Measurements from ENCODE around the gene ZNF862. TPM values are rescaled to one million over a fixed set of nuclear protein-coding genes. Genes with fewer than 3 reads are reported as not detected.

ZNF862 gene
- polyA plus RNA-seq, 1 experiment, result 11.5 TPM

DNA sequence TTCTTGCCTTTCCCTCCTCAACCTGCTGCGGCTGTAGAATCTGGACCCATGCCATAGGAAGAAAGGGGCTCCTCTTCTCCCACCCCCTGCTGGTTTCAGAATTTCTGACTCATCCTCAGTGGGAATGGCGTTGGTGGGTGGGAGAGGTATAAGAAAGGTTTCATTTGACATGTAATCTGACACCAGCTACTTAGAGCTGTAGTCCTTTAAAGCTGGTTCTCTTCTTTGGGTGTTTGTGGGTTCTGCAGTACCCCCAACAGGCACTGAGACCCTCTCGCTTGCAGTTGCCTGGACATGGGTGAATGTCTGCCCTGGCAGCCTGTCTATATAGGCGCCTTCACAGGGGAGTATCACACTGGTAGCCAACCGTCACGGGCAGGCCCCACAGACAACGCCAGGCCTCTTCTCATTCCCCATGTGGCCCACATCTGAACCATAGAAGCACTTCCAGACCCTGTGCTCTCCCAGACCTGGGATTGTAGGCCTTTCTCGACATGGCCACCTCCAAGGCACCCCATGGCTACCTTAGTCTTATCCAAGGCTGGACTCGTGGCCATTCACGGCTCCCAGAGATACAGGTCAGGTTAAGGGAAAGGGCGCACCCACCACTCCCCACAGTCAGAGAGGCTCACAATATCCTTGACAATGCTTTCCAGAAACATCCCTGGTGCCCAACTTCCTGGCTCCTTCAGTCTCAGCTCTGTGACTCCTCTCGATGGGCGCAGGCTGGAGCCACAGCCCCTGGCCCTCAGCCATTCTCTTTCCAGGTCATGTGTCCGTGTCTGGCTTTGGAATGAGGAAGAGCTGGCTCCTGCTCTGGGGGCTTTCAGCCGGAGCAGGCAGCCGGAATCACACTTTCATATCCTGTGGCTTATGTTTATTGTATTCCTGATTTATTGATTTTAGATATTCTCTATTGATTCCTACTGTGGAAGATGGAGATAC, 17.5 kb downstream of the ZNF862 start:
- ChIA-PET POLR2A (interaction anchor here (1.9 kb wide), 1 partner anchor 17 kb away, joined by 8 read pairs; the partner anchor contains the start of gene ZNF862), CTCF (no interaction called here)
- peak; percentile 3; the same call in 1 of the 2 replicates for TF ChIP-seq CTCF (IDR thresholded peaks at IDR 0.05; ENCODE audit: low read depth, low read length)
- Histone ChIP-seq H3K27me3 (ENCODE audit: control insufficient read depth, insufficient read depth, low read length) (no peaks in the 10 kb centered on the region), H3K27ac (ENCODE audit: low read depth, low read length) (peak overlapping the region; percentile 57), H3K9me3 (ENCODE audit: control insufficient read depth, insufficient read depth, low read length) (no peaks in the 10 kb centered on the region; the same call in 1 of the 2 replicates), H3K4me3 (ENCODE audit: low read depth, low read length) (no peak overlapping the region)
- no peak for DNase-seq (ENCODE audit: low read depth, low spot score)

DNA sequence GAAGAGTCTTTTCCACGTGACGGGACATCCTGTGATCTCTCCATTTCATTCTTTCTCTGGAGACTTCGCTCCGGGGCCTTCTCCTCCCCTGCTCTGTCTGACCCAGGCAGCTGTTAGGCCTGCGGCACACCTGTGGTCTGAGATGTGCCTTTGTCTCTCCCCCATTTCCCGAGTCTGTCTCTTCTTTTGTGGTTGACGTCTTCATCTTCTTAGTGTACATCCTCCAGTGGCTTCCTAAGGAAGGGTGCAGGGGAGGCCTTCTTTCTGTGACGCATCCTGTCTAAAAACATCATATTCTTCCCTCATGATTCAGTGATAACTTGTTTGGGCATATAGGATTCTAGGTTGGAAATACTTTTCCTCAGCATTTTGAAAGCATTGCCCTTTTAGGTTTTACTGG, 18.4 kb downstream of the ZNF862 start:
- no peaks in the 10 kb centered on the region for H3K27me3 ChIP-seq (ENCODE audit: control insufficient read depth, insufficient read depth, low read length)
- no peak for TF ChIP-seq CTCF (IDR thresholded peaks at IDR 0.05; ENCODE audit: low read depth, low read length)
- CTCF ChIA-PET, result no interaction called here
- POLR2A ChIA-PET, result no interaction called here
- no peak overlapping the region for H3K27ac ChIP-seq (ENCODE audit: low read depth, low read length)
- DNase-seq (ENCODE audit: low read depth, low spot score), result no peak
- H3K4me3 ChIP-seq (ENCODE audit: low read depth, low read length), result no peak overlapping the region
- H3K9me3 ChIP-seq (ENCODE audit: control insufficient read depth, insufficient read depth, low read length), result no peaks in the 10 kb centered on the region; the same call in 1 of the 2 replicates

DNA sequence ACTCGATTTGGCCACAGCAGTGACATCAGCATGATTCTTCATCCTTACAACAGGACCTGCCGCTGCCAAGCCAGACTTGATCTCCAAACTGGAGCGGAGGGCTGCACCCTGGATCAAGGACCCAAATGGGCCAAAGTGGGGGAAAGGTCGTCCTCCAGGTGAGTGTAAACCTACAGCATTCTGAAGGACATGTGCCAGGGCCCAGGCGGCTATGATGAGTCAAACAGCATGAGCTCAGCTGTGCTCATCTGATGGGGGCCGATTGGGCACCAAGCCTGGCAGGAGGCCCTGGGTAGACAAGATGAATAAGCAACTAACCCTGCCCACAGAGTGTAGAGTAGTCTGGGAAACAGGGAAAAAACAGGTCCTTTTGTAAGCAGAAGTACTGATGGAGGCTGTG, 21.2 kb downstream of the ZNF862 start:
- H3K27me3 ChIP-seq (ENCODE audit: control insufficient read depth, insufficient read depth, low read length), result no peaks in the 10 kb centered on the region
- DNase-seq (ENCODE audit: low read depth, low spot score), result no peak
- no peak overlapping the region for H3K4me3 ChIP-seq (ENCODE audit: low read depth, low read length)
- ChIA-PET POLR2A (no interaction called here), CTCF (no interaction called here)
- H3K27ac ChIP-seq (ENCODE audit: low read depth, low read length), result no peak overlapping the region
- TF ChIP-seq CTCF (IDR thresholded peaks at IDR 0.05; ENCODE audit: low read depth, low read length), result no peak
- H3K9me3 ChIP-seq (ENCODE audit: control insufficient read depth, insufficient read depth, low read length), result no peaks in the 10 kb centered on the region; the same call in 1 of the 2 replicates

DNA sequence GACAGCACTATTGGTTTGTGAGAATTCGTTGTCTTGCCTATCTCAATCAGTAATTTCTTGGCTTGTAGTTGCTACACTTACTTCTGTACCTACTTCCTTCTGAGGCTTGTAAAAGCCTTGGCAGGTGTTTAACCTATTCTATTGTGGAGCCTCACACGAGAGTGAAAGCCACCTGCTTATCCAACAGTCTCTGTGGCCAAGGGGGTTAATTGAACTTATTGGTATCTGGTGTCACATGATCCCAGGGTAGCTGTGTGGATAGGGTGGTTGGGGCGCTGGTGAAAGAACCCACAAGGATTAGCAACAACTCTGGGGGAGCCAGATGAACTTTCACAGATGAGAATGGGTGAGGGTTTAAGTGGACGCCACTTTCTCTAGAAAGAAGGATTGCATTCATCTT, 21.7 kb downstream of the ZNF862 start:
- CTCF ChIA-PET, result no interaction called here
- POLR2A ChIA-PET, result no interaction called here
- Histone ChIP-seq H3K4me3 (ENCODE audit: low read depth, low read length) (no peak overlapping the region), H3K27ac (ENCODE audit: low read depth, low read length) (no peak overlapping the region), H3K9me3 (ENCODE audit: control insufficient read depth, insufficient read depth, low read length) (no peaks in the 10 kb centered on the region; the same call in 1 of the 2 replicates), H3K27me3 (ENCODE audit: control insufficient read depth, insufficient read depth, low read length) (no peaks in the 10 kb centered on the region)
- no peak for TF ChIP-seq CTCF (IDR thresholded peaks at IDR 0.05; ENCODE audit: low read depth, low read length)
- no peak for DNase-seq (ENCODE audit: low read depth, low spot score)
